HG02642 (cell line): ENCODE results near the gene NR6A1.

Experiments
- ATAC-seq: cut with Tn5 transposase; IDR thresholded peaks from one replicate; pipeline ENCODE4 v1.9.1; 2021; ENCODE audit warnings: mild to moderate bottlenecking; ENCODE audit not compliant: unreplicated experiment, poor library complexity

NR6A1 gene

GRCh38 chr9:124697326-124698200 lies 73.5 kb downstream of the NR6A1 start:
- ATAC-seq = no peak

GRCh38 chr9:124696101-124696500 lies 75.0 kb downstream of the NR6A1 start:
- no peak for ATAC-seq

GRCh38 chr9:124695280-124695890 lies 75.7 kb downstream of the NR6A1 start:
- no peak for ATAC-seq

GRCh38 chr9:124694414-124695279 lies 76.5 kb downstream of the NR6A1 start:
- no peak for ATAC-seq

- no peak for ATAC-seq
Measured at GRCh38 chr9:124693403-124693802, 77.7 kb downstream of the NR6A1 start.

- ATAC-seq = no peak
Measured at GRCh38 chr9:124688238-124688904, 82.7 kb downstream of the NR6A1 start.

- no peak for ATAC-seq
Measured at GRCh38 chr9:124686918-124687317, 84.2 kb downstream of the NR6A1 start.

- ATAC-seq = no peak
Measured at GRCh38 chr9:124685217-124685616, 85.9 kb downstream of the NR6A1 start.

GRCh38 chr9:124684169-124684568 lies 86.9 kb downstream of the NR6A1 start:
- ATAC-seq = no peak

- ATAC-seq = no peak
Measured at GRCh38 chr9:124683043-124683442, 88.1 kb downstream of the NR6A1 start.

- no peak for ATAC-seq
Measured at GRCh38 chr9:124680714-124681390, 90.3 kb downstream of the NR6A1 start.

GRCh38 chr9:124680049-124680448 lies 91.1 kb downstream of the NR6A1 start:
- no peak for ATAC-seq

GRCh38 chr9:124676159-124676551 lies 95.0 kb downstream of the NR6A1 start:
- no peak for ATAC-seq

- no peak for ATAC-seq
Measured at GRCh38 chr9:124675261-124676158, 95.6 kb downstream of the NR6A1 start.

- ATAC-seq = no peak
Measured at GRCh38 chr9:124674651-124675050, 96.5 kb downstream of the NR6A1 start.

- no peak for ATAC-seq
Measured at GRCh38 chr9:124673063-124673462, 98.0 kb downstream of the NR6A1 start.

GRCh38 chr9:124671861-124672260 lies 99.2 kb downstream of the NR6A1 start:
- no peak for ATAC-seq

GRCh38 chr9:124666642-124667041 lies 104.5 kb downstream of the NR6A1 start:
- no peak for ATAC-seq
